Measurements from ENCODE around the gene KEL.

The KEL gene

DNA sequence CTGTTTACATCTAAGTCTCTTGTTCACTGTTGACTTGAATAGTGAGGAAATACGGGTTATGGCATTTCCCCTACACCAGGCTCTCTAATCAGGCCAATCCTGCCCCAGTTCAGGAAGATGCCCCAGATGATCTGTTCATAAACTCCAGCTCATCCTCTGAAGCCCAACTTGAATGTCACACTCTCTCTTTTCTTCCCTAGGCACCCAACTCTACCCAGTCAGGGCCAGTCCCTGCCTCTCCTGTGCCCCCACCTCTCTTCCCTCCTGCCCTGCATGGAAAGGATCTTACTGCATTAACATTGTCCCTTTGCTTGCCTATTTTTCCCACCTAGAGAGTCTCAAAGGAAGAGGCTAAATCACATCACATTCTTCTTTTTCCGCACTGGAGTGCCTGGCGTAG, 66.0 kb downstream of the KEL start:
- Mint-ChIP-seq H3K9me3 (no peaks in the 10 kb centered on the region), H3K27ac (no peak overlapping the region), H3K27me3 (ENCODE audit: low read depth, poor library complexity) (peaks cover 58% of the 10 kb centered on the region), H3K4me3 (no peak overlapping the region), H3K4me1 (peaks cover 1% of the 10 kb centered on the region), H3K36me3 (ENCODE audit: low read depth) (no peaks in the 10 kb centered on the region)
- DNase-seq: no peak
- TF ChIP-seq, protein P1, sequence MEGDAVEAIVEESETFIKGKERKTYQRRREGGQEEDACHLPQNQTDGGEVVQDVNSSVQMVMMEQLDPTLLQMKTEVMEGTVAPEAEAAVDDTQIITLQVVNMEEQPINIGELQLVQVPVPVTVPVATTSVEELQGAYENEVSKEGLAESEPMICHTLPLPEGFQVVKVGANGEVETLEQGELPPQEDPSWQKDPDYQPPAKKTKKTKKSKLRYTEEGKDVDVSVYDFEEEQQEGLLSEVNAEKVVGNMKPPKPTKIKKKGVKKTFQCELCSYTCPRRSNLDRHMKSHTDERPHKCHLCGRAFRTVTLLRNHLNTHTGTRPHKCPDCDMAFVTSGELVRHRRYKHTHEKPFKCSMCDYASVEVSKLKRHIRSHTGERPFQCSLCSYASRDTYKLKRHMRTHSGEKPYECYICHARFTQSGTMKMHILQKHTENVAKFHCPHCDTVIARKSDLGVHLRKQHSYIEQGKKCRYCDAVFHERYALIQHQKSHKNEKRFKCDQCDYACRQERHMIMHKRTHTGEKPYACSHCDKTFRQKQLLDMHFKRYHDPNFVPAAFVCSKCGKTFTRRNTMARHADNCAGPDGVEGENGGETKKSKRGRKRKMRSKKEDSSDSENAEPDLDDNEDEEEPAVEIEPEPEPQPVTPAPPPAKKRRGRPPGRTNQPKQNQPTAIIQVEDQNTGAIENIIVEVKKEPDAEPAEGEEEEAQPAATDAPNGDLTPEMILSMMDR (IDR thresholded peaks at IDR 0.05): no peak

GRCh38 chr7:142894985-142895593, 67.1 kb downstream of the KEL start:
- Mint-ChIP-seq H3K4me3 (no peak overlapping the region), H3K9me3 (no peaks in the 10 kb centered on the region), H3K36me3 (ENCODE audit: low read depth) (no peaks in the 10 kb centered on the region), H3K4me1 (peaks cover 10% of the 10 kb centered on the region), H3K27me3 (ENCODE audit: low read depth, poor library complexity) (peaks cover 52% of the 10 kb centered on the region), H3K27ac (no peak overlapping the region)
- TF ChIP-seq, protein P1 (IDR thresholded peaks at IDR 0.05): no peak
- no peak for DNase-seq

GRCh38 chr7:142894112-142894984, 67.8 kb downstream of the KEL start:
- H3K4me3 Mint-ChIP-seq: no peak overlapping the region
- DNase-seq: no peak
- H3K4me1 Mint-ChIP-seq: peaks cover 16% of the 10 kb centered on the region
- H3K27me3 Mint-ChIP-seq (ENCODE audit: low read depth, poor library complexity): peaks cover 48% of the 10 kb centered on the region
- no peaks in the 10 kb centered on the region for H3K9me3 Mint-ChIP-seq
- no peaks in the 10 kb centered on the region for H3K36me3 Mint-ChIP-seq (ENCODE audit: low read depth)
- H3K27ac Mint-ChIP-seq: no peak overlapping the region
- TF ChIP-seq, protein P1 (IDR thresholded peaks at IDR 0.05): no peak

GRCh38 chr7:142892951-142893350, 69.2 kb downstream of the KEL start:
- no peak for DNase-seq
- H3K9me3 Mint-ChIP-seq: no peaks in the 10 kb centered on the region
- H3K4me1 Mint-ChIP-seq: peaks cover 22% of the 10 kb centered on the region

GRCh38 chr7:142891490-142892082, 70.6 kb downstream of the KEL start:
- no peak overlapping the region for H3K27ac Mint-ChIP-seq
- DNase-seq: no peak
- no peaks in the 10 kb centered on the region for H3K36me3 Mint-ChIP-seq (ENCODE audit: low read depth)
- no peaks in the 10 kb centered on the region for H3K9me3 Mint-ChIP-seq
- TF ChIP-seq, protein P1 (IDR thresholded peaks at IDR 0.05): no peak
- H3K4me3 Mint-ChIP-seq: no peak overlapping the region
- peaks cover 33% of the 10 kb centered on the region for H3K4me1 Mint-ChIP-seq
- peaks cover 27% of the 10 kb centered on the region for H3K27me3 Mint-ChIP-seq (ENCODE audit: low read depth, poor library complexity)

More at GRCh38 chr7:142892951-142893350, 69.2 kb downstream of the KEL start:
- Mint-ChIP-seq H3K27me3 (ENCODE audit: low read depth, poor library complexity) (peaks cover 40% of the 10 kb centered on the region), H3K4me3 (no peak overlapping the region), H3K27ac (no peak overlapping the region), H3K36me3 (ENCODE audit: low read depth) (no peaks in the 10 kb centered on the region)
- TF ChIP-seq, protein P1 (IDR thresholded peaks at IDR 0.05): no peak

Data from nephron progenitor cell (in vitro differentiated cells).